ENCODE data around the gene LHCGR.

DNA sequence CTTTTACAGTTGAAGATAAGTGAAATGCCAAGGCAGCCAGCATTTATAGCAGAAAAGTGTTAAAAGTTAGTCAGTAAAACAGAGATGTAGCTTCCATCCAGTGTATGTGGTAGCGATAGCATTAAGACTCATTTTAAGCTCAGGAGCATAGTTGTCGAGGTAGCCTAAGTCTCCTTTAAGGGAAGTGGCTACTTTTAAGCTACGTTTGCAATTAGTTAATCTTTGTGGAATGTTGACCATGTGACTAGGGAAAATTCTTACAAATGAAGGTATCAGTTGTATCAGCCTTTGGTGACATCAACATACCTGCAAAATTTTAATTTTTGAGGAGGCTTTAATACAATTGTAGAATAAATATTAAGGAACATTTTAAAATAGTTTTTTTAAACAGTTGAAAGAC, 61.9 kb downstream of the LHCGR start:
- TF ChIP-seq, protein P1, sequence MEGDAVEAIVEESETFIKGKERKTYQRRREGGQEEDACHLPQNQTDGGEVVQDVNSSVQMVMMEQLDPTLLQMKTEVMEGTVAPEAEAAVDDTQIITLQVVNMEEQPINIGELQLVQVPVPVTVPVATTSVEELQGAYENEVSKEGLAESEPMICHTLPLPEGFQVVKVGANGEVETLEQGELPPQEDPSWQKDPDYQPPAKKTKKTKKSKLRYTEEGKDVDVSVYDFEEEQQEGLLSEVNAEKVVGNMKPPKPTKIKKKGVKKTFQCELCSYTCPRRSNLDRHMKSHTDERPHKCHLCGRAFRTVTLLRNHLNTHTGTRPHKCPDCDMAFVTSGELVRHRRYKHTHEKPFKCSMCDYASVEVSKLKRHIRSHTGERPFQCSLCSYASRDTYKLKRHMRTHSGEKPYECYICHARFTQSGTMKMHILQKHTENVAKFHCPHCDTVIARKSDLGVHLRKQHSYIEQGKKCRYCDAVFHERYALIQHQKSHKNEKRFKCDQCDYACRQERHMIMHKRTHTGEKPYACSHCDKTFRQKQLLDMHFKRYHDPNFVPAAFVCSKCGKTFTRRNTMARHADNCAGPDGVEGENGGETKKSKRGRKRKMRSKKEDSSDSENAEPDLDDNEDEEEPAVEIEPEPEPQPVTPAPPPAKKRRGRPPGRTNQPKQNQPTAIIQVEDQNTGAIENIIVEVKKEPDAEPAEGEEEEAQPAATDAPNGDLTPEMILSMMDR (IDR thresholded peaks at IDR 0.05; ENCODE audit: poor library complexity), result no peak
- TF ChIP-seq EZH2 (IDR thresholded peaks at IDR 0.05; ENCODE audit: borderline replicate concordance) (no peak), EZH2phosphoT487 (IDR thresholded peaks at IDR 0.05; ENCODE audit: low read depth, severe bottlenecking, unreplicated experiment) (no peak)

Measured in hepatocyte (in vitro differentiated cells).